Left lung (tissue), 10 donors: ENCODE results near the gene PPARA. TPM values are rescaled to one million over a fixed set of nuclear protein-coding genes. Genes with fewer than 3 reads are reported as not detected.

Source experiments
- ATAC-seq: fragments of 200-7000 bp; cut with Tn5 transposase; one replicate; pipeline ENCODE4 v1.9.1; 2020; ENCODE audit warnings: moderate library complexity
- DNase-seq, 4 donors: peaks; one replicate each; pipeline ENCODE4 v3.0.0-alpha.2; 2013 to 2020
- H3K27ac ChIP-seq, 2 donors: fragments of 200-600 bp; sonication (generic) in 1 of 2; one replicate each; pipeline versions ENCODE4 v1.5.0 to v1.8.0; 2020 to 2021
- H3K27me3 ChIP-seq, 2 donors: fragments of 200-600 bp; sonication (generic) in 1 of 2; one replicate each; pipeline versions ENCODE4 v1.5.0 to v1.8.0; 2020 to 2021
- H3K36me3 ChIP-seq, 2 donors: fragments of 200-600 bp; sonication (generic) in 1 of 2; one replicate each; pipeline versions ENCODE4 v1.5.0 to v1.8.0; 2020 to 2021
- H3K4me1 ChIP-seq, 2 donors: fragments of 200-600 bp; one replicate each; pipeline ENCODE4 v1.8.0; 2021
- H3K4me3 ChIP-seq, 2 donors: fragments of 200-600 bp; sonication (generic) in 1 of 2; one replicate each; pipeline versions ENCODE4 v1.5.0 to v1.8.0; 2020 to 2021; ENCODE audit warnings: mild to moderate bottlenecking in 1 of 2
- H3K9me3 ChIP-seq, 2 donors: fragments of 200-600 bp; sonication (generic) in 1 of 2; one replicate each; pipeline versions ENCODE4 v1.5.0 to v1.8.0; 2020 to 2021
- CTCF ChIP-seq, 2 donors: fragments of 200-600 bp; sonication (generic) in 1 of 2; IDR thresholded peaks; one replicate each; pipeline versions ENCODE4 v1.5.0 to v1.8.0; 2021; ENCODE audit warnings: antibody characterized with exemption in 2 of 2
- intact Hi-C, 2 donors: fragments of 100-400 bp; cut with DNase I; formaldehyde crosslinking; loops; one replicate each; pipeline versions ENCODE4 v1.11.2 to v1.14.2; 2022
- polyA plus RNA-seq, 6 donors: library from polyadenylated mRNA; unstranded; fragments of 120-200 nt; gene quantifications; one replicate each; pipeline ENCODE4 v1.2.1, GENCODE V29; 2013; ENCODE audit not compliant: insufficient read length in 6 of 6
- total RNA-seq, 2 donors: library from RNA; stranded (reverse); fragmentation: NEBNext Ultra II Directional; extraction: Animal tissue kit (Norgen Biotek cat#: 25700); gene quantifications; one replicate each; pipeline ENCODE4 v1.2.1, GENCODE V29; 2021
- donor health status: DM: no; HTN: yes; CAD: no.
- donor health status: DM: no; HTN: no; CAD: no.

Gene PPARA
- total and polyA plus RNA-seq, 8 donors = 13.8 to 22.3 (median 15.8) TPM

DNA sequence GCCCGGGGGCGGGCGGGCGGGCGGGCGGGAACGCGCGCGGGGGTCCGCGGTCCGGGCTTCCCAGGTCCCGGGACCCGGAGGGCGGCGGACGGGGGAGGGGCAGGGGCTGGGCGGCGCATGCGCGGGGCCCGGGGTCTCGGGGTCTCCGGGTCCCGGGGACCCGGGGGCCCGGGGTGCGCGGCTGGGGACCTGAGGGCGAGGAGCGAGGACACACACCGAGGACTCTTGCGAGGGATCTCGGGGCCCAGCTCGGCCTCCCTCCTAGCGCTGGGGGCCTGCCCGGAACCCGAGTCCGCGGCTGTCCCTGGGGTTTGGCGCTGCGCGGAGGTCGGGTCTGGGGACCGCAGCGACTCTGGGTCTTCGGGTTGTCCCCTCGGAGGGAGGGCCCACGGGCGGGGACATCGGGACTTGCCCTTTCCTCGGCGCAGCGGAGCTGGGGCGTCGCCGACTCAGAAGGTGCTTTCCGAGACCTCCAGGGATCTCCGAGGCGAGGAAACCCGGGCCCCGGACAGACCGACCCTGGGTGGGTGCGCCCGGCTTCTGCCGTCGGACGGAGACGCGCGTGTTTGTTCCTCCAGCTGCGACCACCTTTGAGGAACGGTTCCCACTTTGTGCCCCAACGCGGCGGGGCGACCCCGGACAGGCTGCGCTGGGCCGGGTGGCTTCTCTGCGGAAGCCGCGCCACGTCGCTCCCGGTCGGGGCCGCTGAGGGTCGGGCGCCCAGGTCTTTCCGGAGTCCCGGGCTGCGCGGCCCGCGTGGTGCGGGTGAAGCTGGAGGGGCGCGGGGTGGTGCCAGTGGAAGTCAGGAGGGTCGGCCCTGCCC is 540 bp downstream of the PPARA start:
- DNase-seq (peak in 3 of 4 donors; percentile 17 to 89 (median 50)), ATAC-seq (peak; percentile 15)
- no peak for TF ChIP-seq CTCF (IDR thresholded peaks at IDR 0.05)
- H3K27ac ChIP-seq = peak overlapping the region; percentile 56 to 64
- no peaks in the 10 kb centered on the region for H3K9me3 ChIP-seq
- H3K27me3 ChIP-seq = peaks cover 0 to 24% of the 10 kb centered on the region in 2 donors
- H3K4me3 ChIP-seq = peak overlapping the region; percentile 68 to 92
- peaks cover 0 to 8% of the 10 kb centered on the region in 2 donors for H3K36me3 ChIP-seq
- H3K4me1 ChIP-seq = peaks cover 7 to 26% of the 10 kb centered on the region in 2 donors
- intact Hi-C loops = no loop called here

DNA sequence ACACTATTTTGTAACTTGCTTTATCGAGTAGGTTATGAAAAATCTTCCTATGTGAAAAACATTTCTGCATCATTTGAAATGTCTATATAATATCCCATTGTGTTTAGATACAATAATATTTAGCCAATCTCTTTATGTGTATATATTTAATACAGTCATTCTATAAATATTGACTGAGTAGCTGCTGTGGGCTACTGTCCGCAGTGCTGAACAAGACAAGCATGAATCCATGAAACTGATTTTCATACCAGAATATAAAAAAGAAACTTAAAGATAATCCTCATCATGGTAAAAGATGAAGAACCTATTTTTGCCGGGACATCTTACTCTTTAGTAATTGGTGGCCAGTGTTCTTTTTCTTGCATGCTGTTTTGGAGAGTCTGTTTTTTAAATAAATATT is 3.6 kb downstream of the PPARA start:
- H3K4me3 ChIP-seq = no peak overlapping the region
- no peak for ATAC-seq
- TF ChIP-seq CTCF (IDR thresholded peaks at IDR 0.05) = no peak
- intact Hi-C loops = no loop called here
- no peak overlapping the region for H3K27ac ChIP-seq
- H3K4me1 ChIP-seq = peaks cover 7 to 21% of the 10 kb centered on the region in 2 donors
- DNase-seq = no peak
- H3K9me3 ChIP-seq = no peaks in the 10 kb centered on the region
- H3K36me3 ChIP-seq = peaks cover 0 to 8% of the 10 kb centered on the region in 2 donors
- peaks cover 0 to 12% of the 10 kb centered on the region in 2 donors for H3K27me3 ChIP-seq

DNA sequence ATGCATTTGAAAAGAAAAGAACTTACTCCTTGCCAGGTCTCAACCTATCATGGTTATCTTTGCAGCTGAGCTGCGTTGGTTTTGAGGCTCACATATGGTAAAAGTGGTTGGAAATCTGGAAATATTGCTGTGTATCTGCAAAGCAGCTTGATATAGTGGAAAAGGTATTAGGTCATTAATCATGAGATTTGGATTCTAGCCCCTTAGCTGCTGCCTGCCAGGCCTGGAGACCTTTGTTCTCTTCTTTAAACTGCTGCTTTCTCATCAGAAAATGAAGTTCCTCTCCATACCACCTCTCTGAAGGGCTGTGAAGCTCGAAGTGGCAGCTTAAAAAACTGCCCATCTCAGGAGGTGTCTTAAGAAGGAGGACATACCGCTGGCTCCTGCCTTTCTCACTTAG is 5.7 kb downstream of the PPARA start:
- DNase-seq = no peak
- Histone ChIP-seq H3K9me3 (no peaks in the 10 kb centered on the region), H3K4me1 (peaks cover 7 to 14% of the 10 kb centered on the region in 2 donors), H3K27me3 (no peaks in the 10 kb centered on the region), H3K4me3 (no peak overlapping the region), H3K27ac (no peak overlapping the region), H3K36me3 (peaks cover 0 to 8% of the 10 kb centered on the region in 2 donors)
- intact Hi-C loops = no loop called here
- ATAC-seq = no peak
- no peak for TF ChIP-seq CTCF (IDR thresholded peaks at IDR 0.05)

DNA sequence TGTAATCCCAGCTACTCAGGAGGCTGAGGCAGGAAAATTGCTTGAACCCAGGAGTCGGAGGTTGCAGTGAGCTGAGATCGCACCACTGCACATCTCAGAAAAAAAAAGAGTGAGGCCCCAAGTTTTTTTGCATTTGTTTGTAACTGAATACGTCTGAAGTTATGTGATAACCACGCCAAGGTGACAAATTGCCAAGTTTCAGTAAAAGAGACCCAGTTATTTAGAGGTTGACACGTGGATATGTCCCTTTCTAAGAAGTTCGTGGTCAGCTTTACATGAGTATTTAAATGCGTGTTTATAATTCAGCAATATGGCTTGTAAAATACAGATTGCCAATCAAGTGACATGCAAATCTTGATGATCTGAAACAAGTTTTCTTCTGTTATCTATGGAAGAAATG is 8.0 kb downstream of the PPARA start:
- DNase-seq = no peak
- intact Hi-C loops = no loop called here
- ATAC-seq = no peak

More for the DNA sequence above, 8.0 kb downstream of the PPARA start:
- Histone ChIP-seq H3K36me3 (peaks cover 0 to 7% of the 10 kb centered on the region in 2 donors), H3K27ac (no peak overlapping the region), H3K4me3 (no peak overlapping the region), H3K4me1 (peaks cover 0 to 3% of the 10 kb centered on the region in 2 donors), H3K9me3 (no peaks in the 10 kb centered on the region), H3K27me3 (no peaks in the 10 kb centered on the region)
- no peak for TF ChIP-seq CTCF (IDR thresholded peaks at IDR 0.05)
